H9 (cell line): ENCODE measurements around the gene PTBP2. TPM values are rescaled to one million over a fixed set of nuclear protein-coding genes. Genes with fewer than 3 reads are reported as not detected.

Source experiments
- DNase-seq: peaks from one replicate; pipeline ENCODE4 v3.0.0-alpha.2; 2017
- H2AFZ ChIP-seq: one replicate; pipeline ENCODE4 v1.6.1; 2013; ENCODE audit warnings: mild to moderate bottlenecking, low read length, control low read depth, moderate library complexity
- H2AK5ac ChIP-seq: 2 replicates; pipeline ENCODE4 v1.6.1; 2013; ENCODE audit warnings: low read length, control low read depth, mixed read lengths; ENCODE audit not compliant: insufficient read length
- H2BK120ac ChIP-seq: one replicate; pipeline ENCODE4 v1.6.1; 2013; ENCODE audit warnings: low read depth, mild to moderate bottlenecking, low read length, control low read depth, inconsistent platforms; ENCODE audit not compliant: poor library complexity, severe bottlenecking
- H2BK12ac ChIP-seq: 2 replicates; pipeline ENCODE4 v1.6.1; 2013; ENCODE audit warnings: low read length, control low read depth, mixed read lengths, low read depth; ENCODE audit not compliant: insufficient read length
- H2BK15ac ChIP-seq: 2 replicates; pipeline ENCODE4 v1.6.1; 2013; ENCODE audit warnings: low read depth, low read length, control low read depth
- H2BK20ac ChIP-seq: one replicate; pipeline ENCODE4 v1.6.1; 2013; ENCODE audit warnings: low read depth, mild to moderate bottlenecking, low read length, control low read depth, inconsistent platforms; ENCODE audit not compliant: poor library complexity, severe bottlenecking
- H2BK5ac ChIP-seq: 2 replicates; pipeline ENCODE4 v1.6.1; 2013; ENCODE audit warnings: low read length, control low read depth, mixed read lengths; ENCODE audit not compliant: insufficient read length
- H3K14ac ChIP-seq: 2 replicates; pipeline ENCODE4 v1.6.1; 2013; ENCODE audit warnings: low read length, control low read depth; ENCODE audit not compliant: insufficient read depth
- H3K18ac ChIP-seq: 2 replicates; pipeline ENCODE4 v1.6.1; 2013; ENCODE audit warnings: low read depth, mild to moderate bottlenecking, mixed read lengths, low read length, control low read depth; ENCODE audit not compliant: insufficient read length
- H3K23ac ChIP-seq: 2 replicates; pipeline ENCODE4 v1.6.1; 2013; ENCODE audit warnings: low read length, control low read depth, mixed read lengths, low read depth; ENCODE audit not compliant: insufficient read length
- H3K23me2 ChIP-seq: 2 replicates; pipeline ENCODE4 v1.6.1; 2013; ENCODE audit warnings: low read depth, mild to moderate bottlenecking, mixed read lengths, low read length, control low read depth; ENCODE audit not compliant: insufficient read length, poor library complexity, severe bottlenecking
- H3K27ac ChIP-seq: 2 replicates; pipeline ENCODE4 v1.5.1; 2013; ENCODE audit warnings: low read length, control low read depth, mixed read lengths, low read depth; ENCODE audit not compliant: insufficient read length
- H3K27me3 ChIP-seq: 2 replicates; pipeline ENCODE4 v1.6.1; 2013; ENCODE audit warnings: low read length, control low read depth, inconsistent platforms; ENCODE audit not compliant: insufficient read depth
- H3K4ac ChIP-seq: 2 replicates; pipeline ENCODE4 v1.6.1; 2013; ENCODE audit warnings: low read depth, mild to moderate bottlenecking, control low read depth, inconsistent platforms, low read length, moderate library complexity
- H3K4me1 ChIP-seq: 2 replicates; pipeline ENCODE4 v1.6.1; 2013; ENCODE audit warnings: low read length, control low read depth, inconsistent platforms; ENCODE audit not compliant: insufficient read depth
- H3K4me2 ChIP-seq: 2 replicates; pipeline ENCODE4 v1.6.1; 2013; ENCODE audit warnings: low read length, control low read depth, mixed read lengths; ENCODE audit not compliant: insufficient read length, insufficient read depth
- H3K56ac ChIP-seq: 2 replicates; pipeline ENCODE4 v1.6.1; 2013; ENCODE audit warnings: low read depth, mild to moderate bottlenecking, mixed read lengths, low read length, control low read depth; ENCODE audit not compliant: insufficient read length
- H3K79me1 ChIP-seq: 2 replicates; pipeline ENCODE4 v1.6.1; 2013; ENCODE audit warnings: low read depth, mild to moderate bottlenecking, moderate library complexity, low read length, control low read depth, inconsistent platforms; ENCODE audit not compliant: insufficient read depth, poor library complexity, severe bottlenecking
- H3K79me2 ChIP-seq: 2 replicates; pipeline ENCODE4 v1.6.1; 2013; ENCODE audit warnings: low read length, control low read depth, inconsistent platforms; ENCODE audit not compliant: insufficient read depth
- H3K9ac ChIP-seq: 2 replicates; pipeline ENCODE4 v1.6.1; 2013; ENCODE audit warnings: low read length, control low read depth, mixed read lengths; ENCODE audit not compliant: insufficient read length; ENCODE audit errors: extremely low read depth
- H3K9me3 ChIP-seq: one replicate; pipeline ENCODE4 v1.6.1; 2013; ENCODE audit warnings: low read depth, low read length, inconsistent platforms; ENCODE audit not compliant: control insufficient read depth
- H3T11ph ChIP-seq: one replicate; pipeline ENCODE4 v1.6.1; 2013; ENCODE audit warnings: mild to moderate bottlenecking, low read length, control low read depth, inconsistent platforms
- H4K20me1 ChIP-seq: one replicate; pipeline ENCODE4 v1.6.1; 2013; ENCODE audit not compliant: control insufficient read depth, insufficient read length, insufficient read depth
- H4K5ac ChIP-seq: 2 replicates; pipeline ENCODE4 v1.6.1; 2013; ENCODE audit warnings: low read depth, mild to moderate bottlenecking, mixed read lengths, low read length, control low read depth; ENCODE audit not compliant: insufficient read length
- H4K8ac ChIP-seq: replicated peaks from 2 replicates; pipeline ENCODE4 v1.6.1; 2013; ENCODE audit warnings: low read length, control low read depth, mixed read lengths, low read depth; ENCODE audit not compliant: insufficient read length
- H4K91ac ChIP-seq: 2 replicates; pipeline ENCODE4 v1.6.1; 2013; ENCODE audit warnings: low read depth, mild to moderate bottlenecking, moderate library complexity, mixed read lengths, low read length, control low read depth; ENCODE audit not compliant: insufficient read length
- H3K27ac Mint-ChIP-seq, 3 experiments: 2 replicates in 2 of 3; 3 replicates in 1 of 3; pipeline ENCODE4 v1.8.0; 2020 to 2021; ENCODE audit warnings: mixed read lengths in 3 of 3, mild to moderate bottlenecking in 1 of 3, moderate library complexity in 1 of 3
- H3K27me3 Mint-ChIP-seq: 2 replicates; pipeline ENCODE4 v1.8.0; 2021; ENCODE audit warnings: low read depth, mild to moderate bottlenecking, moderate library complexity, mixed read lengths
- H3K36me3 Mint-ChIP-seq, 3 experiments: 2 replicates in 2 of 3; 3 replicates in 1 of 3; pipeline ENCODE4 v1.8.0; 2020 to 2021; ENCODE audit warnings: low read depth in 3 of 3, mixed read lengths in 3 of 3; ENCODE audit not compliant: insufficient read depth in 1 of 3
- H3K4me1 Mint-ChIP-seq, 2 experiments: 2 replicates each; pipeline ENCODE4 v1.8.0; 2020; ENCODE audit warnings: mixed read lengths in 2 of 2
- H3K4me3 Mint-ChIP-seq, 2 experiments: 2 replicates in 1 of 2; 3 replicates in 1 of 2; pipeline ENCODE4 v1.8.0; 2020 to 2021; ENCODE audit warnings: mild to moderate bottlenecking in 2 of 2, mixed read lengths in 2 of 2, moderate library complexity in 1 of 2
- H3K9me3 Mint-ChIP-seq, 2 experiments: 2 replicates in 1 of 2; 3 replicates in 1 of 2; pipeline ENCODE4 v1.8.0; 2020; ENCODE audit warnings: mild to moderate bottlenecking in 2 of 2, mixed read lengths in 2 of 2, moderate library complexity in 1 of 2
- WGBS: extraction: QIAGEN DNeasy Blood & Tissue Kit; methylation state at CpG from one replicate; pipeline ENCODE4 v1.1.7; 2013; ENCODE audit warnings: missing lambda C conversion rate, low lambda C conversion rate, mixed read lengths; ENCODE audit not compliant: insufficient read length; ENCODE audit errors: extremely low coverage; 5-methylcytosine and 5-hydroxymethylcytosine counted together
- total RNA-seq: library from RNA; stranded (reverse); gene quantifications from 2 replicates; pipeline ENCODE4 v1.2.1, GENCODE V29; 2021
- TF ChIP-seq, protein P1 (sequence below): fragments of 200-600 bp; sonication (generic); conservative IDR thresholded peaks from 3 replicates; pipeline ENCODE4 v1.8.0; 2021; ENCODE audit warnings: antibody characterized with exemption, mild to moderate bottlenecking

PTBP2 gene
- total RNA-seq, 1 experiment from 2014 or later = 75.4 TPM

DNA sequence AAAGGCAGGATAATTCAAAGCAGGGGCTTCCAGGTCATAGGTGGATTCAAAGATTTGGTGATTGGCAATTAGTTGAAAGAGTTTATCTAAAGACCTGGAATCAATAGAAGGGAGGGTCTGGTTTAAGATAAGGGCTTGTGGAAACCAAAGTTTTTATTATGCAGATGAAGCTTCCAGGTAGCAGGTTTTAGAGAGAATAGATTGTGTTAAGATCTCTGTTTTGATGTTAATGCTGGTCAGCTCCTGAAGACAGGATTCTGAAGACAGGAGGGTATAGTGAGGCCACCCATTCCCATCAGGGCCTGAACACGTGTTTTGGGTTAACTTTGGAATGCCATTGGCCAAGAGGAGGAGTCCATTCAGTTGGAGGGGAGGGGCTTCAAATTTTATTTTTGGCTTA is 6.1 kb upstream of the PTBP2 start:
- no peaks in the 10 kb centered on the region for H3K27me3 Mint-ChIP-seq

More for the DNA sequence above, 6.1 kb upstream of the PTBP2 start:
- Histone ChIP-seq H3K27me3 (no peaks in the 10 kb centered on the region), H3K23ac (no peak overlapping the region), H2BK5ac (no peak overlapping the region), H2BK15ac (no peak overlapping the region), H3T11ph (no peak overlapping the region), H2BK20ac (no peak overlapping the region), H3K4me1 (no peaks in the 10 kb centered on the region), H3K79me2 (no peaks in the 10 kb centered on the region), H4K20me1 (no peaks in the 10 kb centered on the region), H3K4ac (no peak overlapping the region), H3K27ac (no peak overlapping the region), H4K8ac (no peak overlapping the region), H3K23me2 (no peaks in the 10 kb centered on the region), H3K9ac (no peak overlapping the region), H3K18ac (no peak overlapping the region), H3K4me2 (no peak overlapping the region), H3K14ac (no peak overlapping the region), H3K9me3 (no peaks in the 10 kb centered on the region), H2BK12ac (no peak overlapping the region), H3K79me1 (no peaks in the 10 kb centered on the region), H2AK5ac (no peak overlapping the region), H4K5ac (no peak overlapping the region), H4K91ac (no peak overlapping the region), H2AFZ (no peak overlapping the region), H3K56ac (no peak overlapping the region), H2BK120ac (no peak overlapping the region)
- Mint-ChIP-seq H3K4me1 (peaks cover 19% of the 10 kb centered on the region in 2 experiments), H3K9me3 (peaks cover 5 to 6% of the 10 kb centered on the region in 2 experiments), H3K27ac (peak overlapping the region; percentile 55 to 91 (median 87); a peak in 6 of 7 replicates), H3K4me3 (no peak overlapping the region), H3K36me3 (peaks cover 3 to 10% (median 5%) of the 10 kb centered on the region in 3 experiments; a peak in 5 of 7 replicates)
- TF ChIP-seq, protein P1, sequence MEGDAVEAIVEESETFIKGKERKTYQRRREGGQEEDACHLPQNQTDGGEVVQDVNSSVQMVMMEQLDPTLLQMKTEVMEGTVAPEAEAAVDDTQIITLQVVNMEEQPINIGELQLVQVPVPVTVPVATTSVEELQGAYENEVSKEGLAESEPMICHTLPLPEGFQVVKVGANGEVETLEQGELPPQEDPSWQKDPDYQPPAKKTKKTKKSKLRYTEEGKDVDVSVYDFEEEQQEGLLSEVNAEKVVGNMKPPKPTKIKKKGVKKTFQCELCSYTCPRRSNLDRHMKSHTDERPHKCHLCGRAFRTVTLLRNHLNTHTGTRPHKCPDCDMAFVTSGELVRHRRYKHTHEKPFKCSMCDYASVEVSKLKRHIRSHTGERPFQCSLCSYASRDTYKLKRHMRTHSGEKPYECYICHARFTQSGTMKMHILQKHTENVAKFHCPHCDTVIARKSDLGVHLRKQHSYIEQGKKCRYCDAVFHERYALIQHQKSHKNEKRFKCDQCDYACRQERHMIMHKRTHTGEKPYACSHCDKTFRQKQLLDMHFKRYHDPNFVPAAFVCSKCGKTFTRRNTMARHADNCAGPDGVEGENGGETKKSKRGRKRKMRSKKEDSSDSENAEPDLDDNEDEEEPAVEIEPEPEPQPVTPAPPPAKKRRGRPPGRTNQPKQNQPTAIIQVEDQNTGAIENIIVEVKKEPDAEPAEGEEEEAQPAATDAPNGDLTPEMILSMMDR = no peak
- peak; percentile 70 for DNase-seq
- WGBS = no CpG with 5 or more reads among the region's 1 CpG
